A549 (cell line): ENCODE measurements around the gene LHX5. TPM values are rescaled to one million over a fixed set of nuclear protein-coding genes. Genes with fewer than 3 reads are reported as not detected.

ENCODE experiments used
- ATAC-seq, 2 experiments: fragments of 200-7000 bp in 1 of 2; fragments of >200 bp in 1 of 2; cut with Nextera tagmentation in 1 of 2; cut with Tn5 transposase in 1 of 2; 3 replicates each; pipeline versions ENCODE4 v1.8.0 to v1.9.1; 2018 to 2020; ENCODE audit warnings: mild to moderate bottlenecking in 1 of 2, moderate library complexity in 1 of 2
- CTCF ChIA-PET: fragments of 300-600 bp; sonication (Branson Sonifier 250); formaldehyde crosslinking; extraction: SDS; loops from one replicate; lab custom pipeline; 2021; ENCODE audit warnings: antibody characterized with exemption, inconsistent platforms; lab: Yijun Ruan, JAX
- POLR2A ChIA-PET: fragments of 350-600 bp; formaldehyde crosslinking; extraction: SDS; loops from one replicate; lab custom pipeline; 2021; ENCODE audit warnings: antibody characterized with exemption, inconsistent platforms; lab: Yijun Ruan, JAX
- DNase-seq, 2 experiments: peaks; one replicate each; pipeline versions ENCODE4 v3.0.0 to v3.0.0-alpha.2; 2011 to 2016; ENCODE audit warnings: low read depth in 1 of 2, low spot score in 1 of 2
- FAIRE-seq: peaks from 2 replicates; lab custom pipeline; 2011; peaks lifted over from hg19 to GRCh38; lab: Jason Lieb, UNC
- H3K27ac ChIP-seq, 2 experiments: fragments of >200 bp; sonication (Bioruptor Twin); formaldehyde crosslinking; 3 replicates each; pipeline ENCODE4 v1.5.1; 2016 to 2017
- H3K4me1 ChIP-seq: fragments of >200 bp; sonication (Bioruptor Twin); formaldehyde crosslinking; 3 replicates; pipeline ENCODE4 v1.6.1; 2016
- H3K4me2 ChIP-seq: fragments of >200 bp; sonication (Bioruptor Twin); formaldehyde crosslinking; 3 replicates; pipeline ENCODE4 v1.6.1; 2016
- H3K4me3 ChIP-seq: fragments of >200 bp; sonication (Bioruptor Twin); formaldehyde crosslinking; 3 replicates; pipeline ENCODE4 v1.5.1; 2016
- H3K9me3 ChIP-seq: fragments of >200 bp; sonication (Bioruptor Twin); formaldehyde crosslinking; 3 replicates; pipeline ENCODE4 v1.6.1; 2016
- BCL3 ChIP-seq: fragments of >200 bp; sonication (Bioruptor Twin); formaldehyde crosslinking; IDR thresholded peaks from 3 replicates; pipeline ENCODE4 v1.6.1; 2016
- CBX2 ChIP-seq: fragments of 200-600 bp; sonication (generic); IDR thresholded peaks from 2 replicates; pipeline ENCODE4 v1.6.1; 2016; ENCODE audit warnings: low read depth, mild to moderate bottlenecking, borderline replicate concordance
- CBX8 ChIP-seq: fragments of 200-600 bp; sonication (generic); IDR thresholded peaks from 2 replicates; pipeline ENCODE4 v1.6.1; 2016
- CEBPB ChIP-seq, 2 experiments: fragments of >200 bp in 1 of 2; sonication (Bioruptor Twin) in 1 of 2; formaldehyde crosslinking in 1 of 2; IDR thresholded peaks; 2 replicates each; pipeline ENCODE4 v1.6.1; 2012 to 2016
- CHD2 ChIP-seq: fragments of 150-350 bp; IDR thresholded peaks from 2 replicates; pipeline ENCODE4 v1.6.1; 2014; ENCODE audit warnings: low read length; ENCODE audit not compliant: partially characterized antibody
- EHF ChIP-seq: fragments of 250-450 bp; sonication (Bioruptor Pico); IDR thresholded peaks from 2 replicates; pipeline ENCODE4 v1.5.0; 2020; ENCODE audit warnings: mild to moderate bottlenecking
- ELK1 ChIP-seq: fragments of 150-350 bp; IDR thresholded peaks from 2 replicates; pipeline ENCODE4 v1.6.1; 2014; ENCODE audit warnings: low read depth, mild to moderate bottlenecking, low read length
- EP300 ChIP-seq, 2 experiments: fragments of >200 bp; sonication (Bioruptor Twin); formaldehyde crosslinking; IDR thresholded peaks; 2 replicates in 1 of 2; 3 replicates in 1 of 2; pipeline ENCODE4 v1.6.1; 2016 to 2017
- ESRRA ChIP-seq: fragments of 150-350 bp; IDR thresholded peaks from 2 replicates; pipeline ENCODE4 v1.6.1; 2014; ENCODE audit warnings: mild to moderate bottlenecking, low read length, borderline replicate concordance
- FOSB ChIP-seq: fragments of 250-450 bp; sonication (Bioruptor Pico); IDR thresholded peaks from 2 replicates; pipeline ENCODE4 v1.5.0; 2020; ENCODE audit warnings: mild to moderate bottlenecking, moderate library complexity
- GATA3 ChIP-seq: IDR thresholded peaks from 2 replicates; pipeline ENCODE4 v1.6.1; 2012; ENCODE audit warnings: borderline replicate concordance
- HDAC2 ChIP-seq: fragments of 200-600 bp; sonication (generic); IDR thresholded peaks from 2 replicates; pipeline ENCODE4 v1.6.1; 2016
- HEYL ChIP-seq: fragments of 250-450 bp; sonication (Bioruptor Pico); IDR thresholded peaks from 2 replicates; pipeline ENCODE4 v1.8.0; 2021; ENCODE audit warnings: mild to moderate bottlenecking, moderate library complexity
- HOXB5 ChIP-seq: fragments of 250-450 bp; sonication (Bioruptor Pico); IDR thresholded peaks from 2 replicates; pipeline ENCODE4 v1.5.0; 2020; ENCODE audit warnings: mild to moderate bottlenecking, moderate library complexity
- JUN ChIP-seq, 2 experiments: fragments of >200 bp; sonication (Bioruptor Twin); formaldehyde crosslinking; IDR thresholded peaks; 2 replicates in 1 of 2; 3 replicates in 1 of 2; pipeline ENCODE4 v1.6.1; 2016 to 2017
- KDM1A ChIP-seq: fragments of 200-600 bp; sonication (generic); IDR thresholded peaks from 2 replicates; pipeline ENCODE4 v1.6.1; 2016; ENCODE audit warnings: low read depth, mild to moderate bottlenecking
- KDM5A ChIP-seq: fragments of 200-600 bp; sonication (generic); IDR thresholded peaks from 2 replicates; pipeline ENCODE4 v1.6.1; 2016; ENCODE audit warnings: antibody characterized with exemption, mild to moderate bottlenecking
- MAFK ChIP-seq: fragments of 450-650 bp; IDR thresholded peaks from 2 replicates; pipeline ENCODE4 v1.6.1; 2014; ENCODE audit not compliant: partially characterized antibody
- NFE2L2 ChIP-seq: fragments of 150-350 bp; conservative IDR thresholded peaks from 2 replicates; pipeline ENCODE4 v1.6.1; 2014; ENCODE audit warnings: low read length
- NPAS2 ChIP-seq: fragments of 250-450 bp; sonication (Bioruptor Pico); IDR thresholded peaks from 2 replicates; pipeline ENCODE4 v1.8.0; 2022; ENCODE audit warnings: mild to moderate bottlenecking, moderate library complexity, borderline replicate concordance
- NR3C1 ChIP-seq: fragments of >200 bp; sonication (Bioruptor Twin); formaldehyde crosslinking; IDR thresholded peaks from 3 replicates; pipeline ENCODE4 v1.6.1; 2017
- PBX3 ChIP-seq: IDR thresholded peaks from 2 replicates; pipeline ENCODE4 v1.6.1; 2012
- POLR2AphosphoS2 ChIP-seq: conservative IDR thresholded peaks from 2 replicates; pipeline ENCODE4 v1.6.1; 2012; ENCODE audit warnings: low read length, improper control_type of control experiment, inconsistent platforms
- REST ChIP-seq: fragments of 200-600 bp; sonication (generic); IDR thresholded peaks from 2 replicates; pipeline ENCODE4 v1.6.1; 2016; ENCODE audit warnings: antibody characterized with exemption, mild to moderate bottlenecking, moderate library complexity
- TFCP2L1 ChIP-seq: fragments of 250-450 bp; sonication (Bioruptor Pico); IDR thresholded peaks from 2 replicates; pipeline ENCODE4 v1.5.0; 2021; ENCODE audit warnings: mild to moderate bottlenecking
- ZFP36 ChIP-seq: fragments of 450-650 bp; IDR thresholded peaks from 2 replicates; pipeline ENCODE4 v1.6.1; 2014; ENCODE audit warnings: borderline replicate concordance; ENCODE audit not compliant: partially characterized antibody
- ZSCAN20 ChIP-seq: fragments of 250-450 bp; sonication (Bioruptor Pico); IDR thresholded peaks from 2 replicates; pipeline ENCODE4 v1.8.0; 2022; ENCODE audit warnings: mild to moderate bottlenecking, moderate library complexity
- WGBS: methylation state at CpG from one replicate; pipeline ENCODE4 v1.1.6; 2017; ENCODE audit errors: missing lambda C conversion rate; 5-methylcytosine and 5-hydroxymethylcytosine counted together
- polyA plus RNA-seq, 4 experiments: library from polyadenylated mRNA; depleted of rRNA in 3 of 4; stranded (reverse); fragments of >200 nt; fragmentation: RNase III in 1 of 4; extraction: RNeasy Plus Mini Kit Qiagen cat#74134 plus additional on column Dnase treatment in 1 of 4; gene quantifications; 2 replicates in 3 of 4; 3 replicates in 1 of 4; pipeline ENCODE4 v1.2.3, GENCODE V29; 2011 to 2017
- TF ChIP-seq, protein P1 (sequence below): IDR thresholded peaks from 2 replicates; pipeline ENCODE4 v1.6.1; 2012
- TF ChIP-seq, protein P2 (sequence below): fragments of >200 bp; sonication (Bioruptor Twin); formaldehyde crosslinking; IDR thresholded peaks from 2 replicates; pipeline ENCODE4 v1.6.1; 2016

The LHX5 gene
- polyA plus RNA-seq, 2 of the 4 experiments (the other 2 are of a cell fraction) = not detected

- ATAC-seq (no peak), DNase-seq (no peak), FAIRE-seq (no peak)
- peak overlapping the region; percentile 77 for H3K4me2 ChIP-seq
- no peak overlapping the region for H3K4me3 ChIP-seq
- H3K4me1 ChIP-seq = peaks cover 63% of the 10 kb centered on the region
- POLR2A ChIA-PET = interaction anchor here (0.6 to 1.0 kb wide), 2 partner anchors 232 to 236 kb away, joined by 3 to 6 read pairs; partner anchors contain the start of genes DDX54 and RITA1
- WGBS = 57% methylated on average over 2 of the region's 2 CpGs
- no peaks in the 10 kb centered on the region for H3K9me3 ChIP-seq
- peak overlapping the region; percentile 83 to 96 for H3K27ac ChIP-seq
- TF ChIP-seq ZFP36 (peak; percentile 57), ELK1 (no peak)
- CTCF ChIA-PET = interaction anchor here (2.2 kb wide), 1 partner anchor 109 kb away, joined by 14 read pairs; no protein-coding TSS in a partner anchor
These were observed 50.6 kb downstream of the LHX5 start for GRCh38 chr12:113420996-113421595.

DNA sequence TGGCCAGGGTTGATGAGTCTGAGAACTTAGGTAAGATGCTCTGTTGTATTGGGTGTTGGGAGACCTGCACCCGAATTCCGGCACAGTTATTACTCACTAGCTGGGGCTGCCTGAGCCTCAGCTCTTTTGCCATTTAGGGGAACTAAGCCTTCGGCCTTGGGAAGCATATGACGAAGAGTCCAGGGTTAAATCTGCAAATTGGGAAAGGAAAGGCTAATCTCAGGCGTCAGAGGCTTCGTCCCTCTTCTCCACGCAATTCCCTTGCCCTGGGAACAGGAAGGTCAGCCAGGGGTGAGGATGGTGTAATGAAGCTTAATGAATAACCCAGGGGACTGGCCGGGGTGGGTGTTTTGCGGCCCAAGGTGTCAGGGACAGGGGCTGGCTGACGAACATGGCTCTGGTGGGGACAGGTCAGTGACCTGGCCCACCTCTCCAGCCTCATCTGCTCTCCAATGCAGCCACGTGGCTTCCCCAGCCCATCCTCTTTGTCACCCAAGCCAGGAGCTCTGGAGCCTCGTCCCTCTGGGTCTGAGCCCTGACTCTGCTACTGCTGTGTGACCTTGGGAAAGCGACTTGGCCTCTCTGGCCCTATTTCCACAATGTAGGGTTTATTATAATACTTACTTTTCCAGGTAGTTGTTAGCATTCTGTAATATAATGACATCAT lies 53.3 kb downstream of the LHX5 start:
- ATAC-seq (peak; percentile 48 to 66), DNase-seq (peak in 1 of 2 experiments; percentile 89), FAIRE-seq (no peak)
- Histone ChIP-seq H3K4me3 (no peak overlapping the region), H3K9me3 (no peaks in the 10 kb centered on the region), H3K4me2 (peak overlapping the region; percentile 72), H3K27ac (peak overlapping the region; percentile 72 to 87), H3K4me1 (peaks cover 70% of the 10 kb centered on the region)
- CTCF ChIA-PET = interaction anchor here (0.5 to 2.0 kb wide), 3 partner anchors 9 to 74 kb away, joined by 3 to 11 read pairs (median 3); no protein-coding TSS in a partner anchor
- POLR2A ChIA-PET = no interaction called here
- WGBS = 8% methylated on average over 13 of the region's 13 CpGs
- TF ChIP-seq HDAC2 = no peak
- TF ChIP-seq, protein P1, sequence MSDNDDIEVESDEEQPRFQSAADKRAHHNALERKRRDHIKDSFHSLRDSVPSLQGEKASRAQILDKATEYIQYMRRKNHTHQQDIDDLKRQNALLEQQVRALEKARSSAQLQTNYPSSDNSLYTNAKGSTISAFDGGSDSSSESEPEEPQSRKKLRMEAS = peak; percentile 72
- peak; percentile 46 to 83; a peak in 4 of 5 replicates for TF ChIP-seq EP300 (IDR thresholded peaks at IDR 0.05)
- TF ChIP-seq, protein P2, sequence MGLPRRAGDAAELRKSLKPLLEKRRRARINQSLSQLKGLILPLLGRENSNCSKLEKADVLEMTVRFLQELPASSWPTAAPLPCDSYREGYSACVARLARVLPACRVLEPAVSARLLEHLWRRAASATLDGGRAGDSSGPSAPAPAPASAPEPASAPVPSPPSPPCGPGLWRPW = no peak
- no peak for TF ChIP-seq HEYL (CRISPR knock-in tag)
- no peak for TF ChIP-seq KDM1A
- TF ChIP-seq REST = no peak
- TF ChIP-seq FOSB (CRISPR knock-in tag) = no peak; the same call in 1 of the 2 replicates
- TF ChIP-seq ZSCAN20 (CRISPR knock-in tag) = no peak
- TF ChIP-seq JUN (IDR thresholded peaks at IDR 0.05) = peak in 1 of 2 experiments; percentile 25; a peak in 2 of 5 replicates
- TF ChIP-seq GATA3 = no peak
- no peak; the same call in 1 of the 2 replicates for TF ChIP-seq EHF (CRISPR knock-in tag)
- no peak for TF ChIP-seq NR3C1
- no peak for TF ChIP-seq ESRRA
- TF ChIP-seq CBX2 = no peak
- TF ChIP-seq PBX3 = no peak
- TF ChIP-seq CEBPB (IDR thresholded peaks at IDR 0.05) = peak in 1 of 2 experiments; percentile 73; a peak in 2 of 4 replicates
- no peak for TF ChIP-seq KDM5A
- peak; percentile 19; the same call in 1 of the 2 replicates for TF ChIP-seq HOXB5 (CRISPR knock-in tag)
- no peak for TF ChIP-seq TFCP2L1
- TF ChIP-seq MAFK = no peak
- TF ChIP-seq NFE2L2 = no peak
- TF ChIP-seq POLR2AphosphoS2 = no peak
- TF ChIP-seq CBX8 = no peak
- TF ChIP-seq NPAS2 (CRISPR knock-in tag) = no peak
- no peak for TF ChIP-seq BCL3
- TF ChIP-seq CHD2 = no peak
